DMS114 treated with DMSO at 0.1 percent for 48 hours (cell line): ENCODE data around the gene SPINT2.
"Not testable (repeated sequence)": the region's sequence is repeated elsewhere in the genome, so short reads cannot be mapped to it uniquely, and the experiment has no call there.

Experiments
- DNase-seq: peaks from one replicate; lab custom pipeline; 2025; ENCODE audit not compliant: unreplicated experiment; lab: John Stamatoyannopoulos, UW

The SPINT2 gene

DNA sequence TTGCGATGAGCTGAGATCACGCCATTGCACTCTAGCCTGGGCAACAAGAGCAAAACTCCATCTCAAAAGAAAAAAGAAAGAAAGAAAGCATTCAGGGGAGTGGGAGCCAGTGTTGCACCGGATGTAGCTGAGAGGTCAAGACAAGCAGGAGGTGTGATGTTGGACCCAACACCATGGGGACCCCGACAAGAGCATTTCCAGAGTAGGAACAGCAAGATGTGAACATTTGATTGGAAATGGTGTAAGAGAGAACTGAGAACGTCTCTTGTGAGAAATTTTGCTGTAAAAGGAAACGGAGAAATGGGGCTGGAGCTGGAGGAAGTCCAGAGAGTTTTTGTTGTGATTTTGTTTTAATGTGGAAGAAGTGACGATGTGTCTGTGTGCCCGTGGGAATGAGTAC lies 24.6 kb upstream of the SPINT2 start:
- no peak for DNase-seq

DNA sequence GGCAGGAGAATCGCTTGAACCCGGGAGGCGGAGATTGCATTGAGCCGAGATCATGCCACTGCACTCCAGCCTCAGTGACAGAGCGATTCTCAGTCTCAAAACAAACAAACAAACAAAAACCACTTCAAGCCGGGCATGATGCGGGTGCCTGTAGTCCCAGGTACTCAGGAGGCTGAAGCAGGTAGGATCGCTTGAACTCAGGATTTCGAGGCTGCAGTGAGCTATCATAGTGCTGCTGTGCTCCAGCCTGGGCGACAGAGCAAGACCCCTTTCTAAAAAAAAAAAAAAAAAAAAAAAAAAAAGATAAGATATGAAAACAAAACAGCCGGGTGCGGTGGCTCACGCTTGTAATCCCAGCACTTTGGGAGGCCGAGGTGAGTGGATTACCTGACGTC lies 21.1 kb upstream of the SPINT2 start:
- DNase-seq, result no peak

DNA sequence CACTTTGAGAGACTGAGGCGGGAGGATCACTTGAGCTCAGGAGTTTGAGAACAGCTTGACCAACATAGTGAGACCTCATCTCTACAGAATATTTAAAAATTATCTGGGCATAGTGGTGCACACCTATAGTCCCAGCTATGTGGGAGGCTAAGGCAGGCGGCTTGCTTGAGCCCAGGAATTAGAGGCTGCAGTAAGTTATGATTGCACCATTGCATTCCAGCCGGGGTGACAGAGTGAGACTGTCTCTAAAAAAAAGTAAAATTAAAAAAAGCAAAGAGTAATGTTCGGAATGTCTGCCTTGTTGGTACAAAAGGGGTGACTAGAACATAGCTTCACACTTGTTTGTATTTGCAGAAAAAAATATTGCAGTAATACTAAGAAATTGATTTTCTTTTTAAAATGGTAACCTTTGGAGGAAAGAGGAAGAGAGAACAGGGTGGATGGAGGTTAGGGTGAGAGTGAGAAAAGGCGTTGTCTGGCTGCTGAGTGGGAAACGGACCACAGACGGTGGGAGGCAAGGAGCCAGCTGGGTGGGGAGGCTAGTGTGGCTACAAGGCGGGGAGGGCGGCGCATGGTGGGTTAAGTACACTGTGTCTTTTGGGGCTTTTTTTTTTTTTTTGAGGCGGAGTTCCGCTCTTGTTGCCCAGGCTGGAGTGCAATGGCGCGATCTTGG lies 18.4 kb upstream of the SPINT2 start:
- no peak for DNase-seq

GRCh38 chr19:38247126-38247525 lies 17.2 kb upstream of the SPINT2 start:
- DNase-seq, result no peak

GRCh38 chr19:38247734-38248268 lies 16.6 kb upstream of the SPINT2 start:
- no peak for DNase-seq

DNA sequence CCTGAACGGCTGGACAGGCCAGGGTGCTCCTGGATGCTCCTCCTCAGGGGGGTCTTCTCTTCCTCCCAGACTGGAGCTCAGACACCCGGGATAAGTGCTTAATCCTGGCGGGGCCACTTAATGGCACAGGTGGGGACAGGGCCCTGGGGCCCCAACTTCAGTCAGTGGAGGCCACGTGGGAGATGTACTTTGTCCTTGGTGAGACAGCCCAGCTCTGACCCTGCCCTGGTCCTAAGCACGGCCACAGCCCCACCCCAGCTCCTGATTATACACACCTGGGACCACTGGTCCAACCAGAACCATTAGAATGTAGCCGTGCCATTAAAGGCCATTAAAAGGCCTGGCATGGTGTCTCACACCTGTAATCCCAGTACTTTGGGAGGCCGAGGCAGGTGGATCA lies 16.0 kb upstream of the SPINT2 start:
- DNase-seq, result no peak

- no peak for DNase-seq
Observed at GRCh38 chr19:38250428-38250820, 13.9 kb upstream of the SPINT2 start.

GRCh38 chr19:38250821-38251563 lies 13.4 kb upstream of the SPINT2 start:
- DNase-seq, result no peak

- DNase-seq, result no peak
Observed at GRCh38 chr19:38251564-38252051, 12.8 kb upstream of the SPINT2 start.

- no peak for DNase-seq
Observed at GRCh38 chr19:38252385-38252784, 12.0 kb upstream of the SPINT2 start.

GRCh38 chr19:38252941-38253691 lies 11.3 kb upstream of the SPINT2 start:
- no peak for DNase-seq

GRCh38 chr19:38253788-38254187 lies 10.6 kb upstream of the SPINT2 start:
- DNase-seq, result no peak

DNA sequence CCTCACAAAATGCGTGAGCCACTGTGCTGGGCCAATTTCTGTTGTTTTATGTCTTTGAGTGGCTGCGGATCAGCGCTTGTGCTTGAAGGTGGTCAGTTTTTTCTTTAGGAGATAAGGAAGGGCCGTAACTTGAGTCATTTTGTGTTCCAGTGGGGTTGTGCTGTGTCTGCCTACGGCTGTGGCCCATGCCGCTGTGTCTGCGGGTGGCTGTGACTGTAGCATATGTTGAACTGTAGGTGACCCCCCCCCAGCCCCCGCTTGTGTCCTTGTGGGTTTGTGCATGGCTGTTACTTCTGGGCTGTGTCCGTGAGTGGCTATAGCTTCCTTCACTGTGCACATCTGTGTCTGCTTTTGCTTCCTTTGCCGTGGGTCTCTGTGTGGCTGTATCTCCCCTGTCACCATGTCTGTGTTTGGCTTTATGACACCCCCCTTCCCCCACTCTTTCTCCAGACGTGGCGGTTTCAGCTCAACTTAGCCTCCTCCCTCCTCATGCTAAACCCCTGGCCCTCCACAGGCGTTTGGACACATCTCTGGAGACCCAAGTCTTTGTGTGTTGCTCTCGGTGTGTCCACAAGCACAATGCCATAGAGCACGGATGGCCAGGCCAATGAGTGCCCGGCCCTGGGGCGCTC lies 8.9 kb upstream of the SPINT2 start:
- DNase-seq, result no peak

DNA sequence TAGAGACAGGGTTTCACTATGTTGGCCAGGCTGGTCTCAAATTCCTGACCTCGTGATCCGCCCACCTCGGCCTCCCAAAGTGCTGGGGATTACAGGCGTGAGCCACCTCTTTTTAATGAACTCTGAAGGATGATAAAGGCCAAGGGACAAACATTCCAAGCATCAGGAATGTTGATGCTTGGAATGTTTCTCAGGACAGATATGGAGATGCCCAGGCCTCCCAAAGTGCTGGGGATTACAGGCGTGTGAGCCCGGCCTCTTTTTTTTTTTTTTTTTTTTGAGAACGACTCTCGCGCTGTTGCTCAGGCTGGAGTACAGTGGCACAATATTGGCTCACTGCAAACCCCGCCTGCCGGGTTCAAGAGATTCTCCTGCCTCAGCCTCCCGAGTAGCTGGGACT lies 2.4 kb upstream of the SPINT2 start:
- DNase-seq, result not testable (repeated sequence)

GRCh38 chr19:38262585-38263268 lies 1.6 kb upstream of the SPINT2 start:
- no peak for DNase-seq

GRCh38 chr19:38263689-38264485 lies 486 bp upstream of the SPINT2 start:
- peak; percentile 21 for DNase-seq

- DNase-seq, result no peak
Observed at GRCh38 chr19:38265213-38265861, 964 bp downstream of the SPINT2 start.

DNA sequence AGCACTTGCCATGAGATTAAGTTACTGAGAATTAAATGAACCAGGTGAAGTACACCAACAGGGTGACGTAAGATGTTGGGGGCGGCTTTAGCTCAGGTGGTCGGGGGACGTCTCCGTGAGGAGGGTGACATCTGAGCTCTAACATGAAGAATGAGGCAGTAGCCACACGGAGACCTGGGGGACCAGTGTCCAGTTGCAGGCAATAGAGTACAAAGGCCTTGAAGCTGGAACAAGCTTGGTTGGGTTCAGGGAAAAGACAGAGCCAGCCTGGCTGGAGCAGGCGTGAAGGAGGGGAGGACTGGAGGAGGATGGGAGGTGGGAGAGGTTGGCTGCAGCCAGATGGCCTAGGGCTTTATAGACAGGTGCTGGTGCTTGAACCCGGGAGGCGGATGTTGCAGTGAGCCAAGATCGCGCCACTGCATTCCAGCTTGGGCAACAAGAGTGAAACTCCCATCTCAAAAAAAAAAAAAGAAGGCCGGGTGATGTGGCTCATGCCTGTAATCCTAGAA lies 1.6 kb downstream of the SPINT2 start:
- DNase-seq, result no peak

DNA sequence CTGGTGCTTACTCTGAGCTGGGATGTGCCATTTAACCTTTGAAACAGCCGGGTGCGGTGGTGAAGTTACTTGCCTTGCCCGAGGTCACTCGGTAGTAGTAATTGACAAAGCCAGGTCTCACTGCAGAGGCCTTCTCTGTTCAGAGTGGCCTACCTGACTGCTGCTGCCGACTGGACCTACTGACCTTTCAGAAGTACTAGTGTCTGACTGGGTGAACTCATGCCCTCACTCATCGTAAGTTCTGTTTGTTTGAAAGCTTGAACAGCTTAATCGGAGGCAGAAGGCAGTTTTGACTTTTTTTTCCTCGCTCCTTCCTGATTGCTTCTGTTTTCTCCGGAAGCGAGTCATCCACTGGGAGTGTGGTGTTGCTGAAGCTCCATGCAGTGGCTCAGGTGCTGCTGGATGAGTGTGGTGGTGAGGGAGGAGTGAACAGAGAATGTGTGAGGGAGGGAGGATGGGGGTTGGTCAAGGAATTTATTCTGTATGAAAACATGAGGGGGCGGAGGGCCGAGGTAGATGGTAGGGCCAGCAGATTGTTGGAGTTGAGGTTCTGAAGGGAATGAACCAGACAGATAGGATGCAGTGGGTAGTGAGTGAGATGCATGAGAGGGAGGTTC lies 2.7 kb downstream of the SPINT2 start:
- no peak for DNase-seq
